ENCODE data around the gene KCNJ6. TPM values are rescaled to one million over a fixed set of nuclear protein-coding genes. Genes with fewer than 3 reads are reported as not detected.

Gene KCNJ6
- total and polyA plus RNA-seq, 4 donors: 0.01 TPM; not detected in 3

DNA sequence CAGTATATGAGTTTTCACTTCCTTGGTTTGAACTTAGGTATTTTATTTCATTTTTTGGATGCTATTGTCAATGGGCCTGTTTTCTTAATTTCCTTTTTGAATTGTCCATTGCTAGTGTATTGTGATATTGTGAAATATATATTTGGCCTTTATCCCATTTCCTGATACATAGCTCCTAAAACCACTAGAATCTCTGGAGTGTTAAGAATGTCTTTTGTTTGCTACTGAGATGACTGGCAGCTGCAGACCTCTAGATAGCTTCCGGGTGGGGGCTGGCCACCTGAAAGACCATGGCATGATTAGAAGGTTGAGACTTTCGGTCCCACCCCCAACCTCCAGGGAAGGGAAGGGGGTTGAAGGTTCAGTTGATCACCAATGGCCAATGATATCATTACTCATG, 245.4 kb downstream of the KCNJ6 start:
- WGBS: 77% methylated on average over 2 of the region's 2 CpGs
- peaks cover 0 to 3% (median 0%) of the 10 kb centered on the region in 4 donors for H3K27me3 ChIP-seq (ENCODE audit: control insufficient read depth in 4 of 4, insufficient read depth in 4 of 4, low read length in 3 of 4)
- no peak overlapping the region for H3K27ac ChIP-seq (ENCODE audit: low read depth in 1 of 2, low read length in 2 of 2)
- no peak overlapping the region for H3K4me3 ChIP-seq (ENCODE audit: low read depth in 1 of 3, low read length in 3 of 3)
- peak; percentile 13 for DNase-seq (ENCODE audit: low spot score)
- no peak for TF ChIP-seq HNF4A (conservative IDR thresholded peaks at IDR 0.05)
- TF ChIP-seq FOXA2 (IDR thresholded peaks at IDR 0.05): no peak
- TF ChIP-seq, protein P1, sequence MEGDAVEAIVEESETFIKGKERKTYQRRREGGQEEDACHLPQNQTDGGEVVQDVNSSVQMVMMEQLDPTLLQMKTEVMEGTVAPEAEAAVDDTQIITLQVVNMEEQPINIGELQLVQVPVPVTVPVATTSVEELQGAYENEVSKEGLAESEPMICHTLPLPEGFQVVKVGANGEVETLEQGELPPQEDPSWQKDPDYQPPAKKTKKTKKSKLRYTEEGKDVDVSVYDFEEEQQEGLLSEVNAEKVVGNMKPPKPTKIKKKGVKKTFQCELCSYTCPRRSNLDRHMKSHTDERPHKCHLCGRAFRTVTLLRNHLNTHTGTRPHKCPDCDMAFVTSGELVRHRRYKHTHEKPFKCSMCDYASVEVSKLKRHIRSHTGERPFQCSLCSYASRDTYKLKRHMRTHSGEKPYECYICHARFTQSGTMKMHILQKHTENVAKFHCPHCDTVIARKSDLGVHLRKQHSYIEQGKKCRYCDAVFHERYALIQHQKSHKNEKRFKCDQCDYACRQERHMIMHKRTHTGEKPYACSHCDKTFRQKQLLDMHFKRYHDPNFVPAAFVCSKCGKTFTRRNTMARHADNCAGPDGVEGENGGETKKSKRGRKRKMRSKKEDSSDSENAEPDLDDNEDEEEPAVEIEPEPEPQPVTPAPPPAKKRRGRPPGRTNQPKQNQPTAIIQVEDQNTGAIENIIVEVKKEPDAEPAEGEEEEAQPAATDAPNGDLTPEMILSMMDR (IDR thresholded peaks at IDR 0.05; ENCODE audit: low read depth, low read length, missing input control): no peak
- no peak for TF ChIP-seq SP1 (IDR thresholded peaks at IDR 0.05)
- no peak for TF ChIP-seq TAF1 (conservative IDR thresholded peaks at IDR 0.05)
- TF ChIP-seq JUND (IDR thresholded peaks at IDR 0.05): no peak
- TF ChIP-seq, protein P2, sequence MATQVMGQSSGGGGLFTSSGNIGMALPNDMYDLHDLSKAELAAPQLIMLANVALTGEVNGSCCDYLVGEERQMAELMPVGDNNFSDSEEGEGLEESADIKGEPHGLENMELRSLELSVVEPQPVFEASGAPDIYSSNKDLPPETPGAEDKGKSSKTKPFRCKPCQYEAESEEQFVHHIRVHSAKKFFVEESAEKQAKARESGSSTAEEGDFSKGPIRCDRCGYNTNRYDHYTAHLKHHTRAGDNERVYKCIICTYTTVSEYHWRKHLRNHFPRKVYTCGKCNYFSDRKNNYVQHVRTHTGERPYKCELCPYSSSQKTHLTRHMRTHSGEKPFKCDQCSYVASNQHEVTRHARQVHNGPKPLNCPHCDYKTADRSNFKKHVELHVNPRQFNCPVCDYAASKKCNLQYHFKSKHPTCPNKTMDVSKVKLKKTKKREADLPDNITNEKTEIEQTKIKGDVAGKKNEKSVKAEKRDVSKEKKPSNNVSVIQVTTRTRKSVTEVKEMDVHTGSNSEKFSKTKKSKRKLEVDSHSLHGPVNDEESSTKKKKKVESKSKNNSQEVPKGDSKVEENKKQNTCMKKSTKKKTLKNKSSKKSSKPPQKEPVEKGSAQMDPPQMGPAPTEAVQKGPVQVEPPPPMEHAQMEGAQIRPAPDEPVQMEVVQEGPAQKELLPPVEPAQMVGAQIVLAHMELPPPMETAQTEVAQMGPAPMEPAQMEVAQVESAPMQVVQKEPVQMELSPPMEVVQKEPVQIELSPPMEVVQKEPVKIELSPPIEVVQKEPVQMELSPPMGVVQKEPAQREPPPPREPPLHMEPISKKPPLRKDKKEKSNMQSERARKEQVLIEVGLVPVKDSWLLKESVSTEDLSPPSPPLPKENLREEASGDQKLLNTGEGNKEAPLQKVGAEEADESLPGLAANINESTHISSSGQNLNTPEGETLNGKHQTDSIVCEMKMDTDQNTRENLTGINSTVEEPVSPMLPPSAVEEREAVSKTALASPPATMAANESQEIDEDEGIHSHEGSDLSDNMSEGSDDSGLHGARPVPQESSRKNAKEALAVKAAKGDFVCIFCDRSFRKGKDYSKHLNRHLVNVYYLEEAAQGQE (IDR thresholded peaks at IDR 0.05): no peak
- TF ChIP-seq HNF4G (IDR thresholded peaks at IDR 0.05): no peak
- no peak for TF ChIP-seq EGR1 (IDR thresholded peaks at IDR 0.05; ENCODE audit: low read depth in 2 of 2)
- no peak for TF ChIP-seq GABPA (IDR thresholded peaks at IDR 0.05 in 1 of 2, conservative IDR thresholded peaks at IDR 0.05 in 1 of 2)
- TF ChIP-seq YY1 (IDR thresholded peaks at IDR 0.05): no peak
- TF ChIP-seq RXRA (IDR thresholded peaks at IDR 0.05): no peak
- no peak overlapping the region for H3K9ac ChIP-seq (ENCODE audit: low read depth in 1 of 2, low read length in 2 of 2)
- no peaks in the 10 kb centered on the region for H3K9me3 ChIP-seq (ENCODE audit: control insufficient read depth in 4 of 4, low read length in 3 of 4)
- no peaks in the 10 kb centered on the region for H3K36me3 ChIP-seq (ENCODE audit: control insufficient read depth in 4 of 4, insufficient read depth in 3 of 4, low read depth in 1 of 4, low read length in 3 of 4)
- peaks cover 2 to 5% (median 3%) of the 10 kb centered on the region in 4 donors for H3K4me1 ChIP-seq (ENCODE audit: control insufficient read depth in 4 of 4, insufficient read depth in 4 of 4, low read length in 3 of 4)

DNA sequence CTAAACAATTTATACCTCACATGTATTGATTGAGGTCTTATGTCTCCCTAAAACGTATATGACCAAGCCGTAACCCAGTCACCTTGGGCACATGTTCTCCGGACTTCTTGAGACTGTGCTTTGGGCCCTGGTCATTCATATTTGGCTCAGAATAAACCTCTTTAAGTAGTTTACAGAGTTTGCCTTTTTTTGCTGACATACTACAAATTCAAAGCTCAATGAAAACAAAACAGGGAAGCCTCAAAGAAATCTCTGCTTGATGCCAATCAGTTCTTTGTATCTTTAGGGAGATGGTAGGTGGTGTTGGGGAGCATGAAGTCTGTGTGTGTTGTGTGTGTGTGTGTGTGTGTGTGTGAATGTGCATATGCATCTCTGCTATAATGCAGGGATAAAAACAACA, 247.0 kb downstream of the KCNJ6 start:
- TF ChIP-seq TAF1 (conservative IDR thresholded peaks at IDR 0.05) (no peak), HNF4A (conservative IDR thresholded peaks at IDR 0.05) (no peak), GABPA (IDR thresholded peaks at IDR 0.05 in 1 of 2, conservative IDR thresholded peaks at IDR 0.05 in 1 of 2) (no peak), EGR1 (IDR thresholded peaks at IDR 0.05; ENCODE audit: low read depth in 2 of 2) (no peak)
- TF ChIP-seq, protein P1 (IDR thresholded peaks at IDR 0.05; ENCODE audit: low read depth, low read length, missing input control): no peak
- H3K27me3 ChIP-seq (ENCODE audit: control insufficient read depth in 4 of 4, insufficient read depth in 4 of 4, low read length in 3 of 4): no peaks in the 10 kb centered on the region
- DNase-seq (ENCODE audit: low spot score): peak; percentile 4
- no peaks in the 10 kb centered on the region for H3K36me3 ChIP-seq (ENCODE audit: control insufficient read depth in 4 of 4, insufficient read depth in 3 of 4, low read depth in 1 of 4, low read length in 3 of 4)
- H3K4me1 ChIP-seq (ENCODE audit: control insufficient read depth in 4 of 4, insufficient read depth in 4 of 4, low read length in 3 of 4): no peaks in the 10 kb centered on the region
- H3K27ac ChIP-seq (ENCODE audit: low read depth in 1 of 2, low read length in 2 of 2): no peak overlapping the region
- H3K9ac ChIP-seq (ENCODE audit: low read depth in 1 of 2, low read length in 2 of 2): no peak overlapping the region
- 87% methylated on average over 3 of the region's 3 CpGs for WGBS
- H3K9me3 ChIP-seq (ENCODE audit: control insufficient read depth in 4 of 4, low read length in 3 of 4): no peaks in the 10 kb centered on the region
- H3K4me3 ChIP-seq (ENCODE audit: low read depth in 1 of 3, low read length in 3 of 3): no peak overlapping the region

All from liver (tissue), 9 donors.